Effector CD4-positive, alpha-beta T cell (primary cell): Measurements from ENCODE around the gene KCNQ1OT1.

ENCODE experiments used
- DNase-seq: peaks from one replicate; pipeline ENCODE4 v3.0.0-alpha.2; 2020

Gene KCNQ1OT1

DNA sequence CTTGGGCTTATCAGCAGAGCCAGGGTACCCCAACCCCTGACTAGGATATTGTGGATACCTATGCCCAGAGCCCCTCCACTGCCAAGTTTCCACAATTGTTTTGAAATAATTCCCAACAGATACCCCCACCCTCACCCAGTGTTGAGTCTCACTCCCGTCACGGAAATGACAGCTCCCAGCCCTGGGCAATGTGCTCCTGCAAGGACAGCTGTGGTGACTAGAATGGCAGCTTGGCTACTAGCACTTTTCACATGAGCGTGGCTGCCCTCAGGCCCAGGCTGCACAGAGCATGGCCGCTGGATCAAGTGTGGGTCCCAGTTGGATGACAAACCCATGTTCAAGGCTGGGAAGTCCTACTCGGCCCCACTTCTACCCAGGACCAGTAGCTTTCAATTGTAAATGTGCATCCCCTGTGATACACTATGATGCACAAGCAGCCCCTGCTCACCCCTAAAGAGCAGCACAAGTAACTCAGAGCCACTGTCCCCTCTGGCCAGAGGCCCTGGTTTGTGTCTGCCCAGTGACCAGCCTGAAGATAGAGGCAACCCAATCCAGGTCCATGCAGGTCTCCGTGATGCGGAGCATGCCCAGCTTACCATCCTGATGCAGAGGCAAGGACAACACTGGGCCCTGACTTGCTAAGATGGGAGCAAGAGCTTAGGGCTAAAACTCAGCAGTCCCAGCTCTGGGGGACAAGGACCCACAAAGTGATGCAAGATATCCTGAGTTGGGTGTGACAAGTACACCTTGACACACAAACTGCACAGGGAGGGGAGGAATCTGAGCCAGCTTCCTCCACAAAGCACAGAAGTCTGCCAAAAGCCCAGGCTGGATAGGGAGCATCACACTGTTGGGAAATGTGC lies 13.2 kb downstream of the KCNQ1OT1 start:
- DNase-seq: no peak

DNA sequence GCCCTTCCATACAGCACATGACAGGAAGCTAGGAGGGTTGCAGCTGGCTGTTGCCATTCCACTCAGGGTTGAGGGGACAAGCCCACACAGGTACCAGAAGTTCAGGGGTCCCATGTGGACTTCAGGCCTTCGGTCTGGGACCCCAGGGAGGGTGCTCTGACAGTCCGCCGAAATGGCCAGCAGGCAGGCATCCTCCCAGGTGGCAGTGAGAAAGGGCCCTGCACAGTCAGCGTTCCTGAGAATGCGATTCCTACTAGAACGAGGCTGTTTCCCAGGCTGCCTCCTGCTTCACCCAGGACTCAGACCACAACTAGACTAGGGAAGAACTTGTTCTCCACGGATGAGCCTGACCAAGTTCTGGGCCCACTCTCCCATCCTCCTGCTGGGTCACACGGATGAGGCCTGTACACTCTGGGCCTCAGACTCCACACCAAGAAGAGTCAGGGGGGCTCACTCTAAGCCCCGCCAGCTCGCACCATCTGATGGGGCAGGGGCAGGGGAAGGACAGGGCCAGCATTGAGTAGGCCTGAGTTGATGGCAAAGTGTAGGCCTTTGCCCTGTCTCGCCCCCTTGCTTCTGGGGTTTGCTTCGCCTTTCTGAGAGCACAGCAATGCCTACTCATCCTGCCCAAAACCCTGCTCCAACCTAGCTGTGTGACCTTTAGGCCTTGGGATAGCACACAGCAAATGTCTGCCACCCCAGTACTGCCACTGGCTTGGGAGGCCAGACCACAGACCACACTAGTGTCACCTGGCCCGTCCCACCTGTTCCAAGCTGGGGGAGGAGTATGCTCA lies 14.0 kb downstream of the KCNQ1OT1 start:
- DNase-seq: no peak

DNA sequence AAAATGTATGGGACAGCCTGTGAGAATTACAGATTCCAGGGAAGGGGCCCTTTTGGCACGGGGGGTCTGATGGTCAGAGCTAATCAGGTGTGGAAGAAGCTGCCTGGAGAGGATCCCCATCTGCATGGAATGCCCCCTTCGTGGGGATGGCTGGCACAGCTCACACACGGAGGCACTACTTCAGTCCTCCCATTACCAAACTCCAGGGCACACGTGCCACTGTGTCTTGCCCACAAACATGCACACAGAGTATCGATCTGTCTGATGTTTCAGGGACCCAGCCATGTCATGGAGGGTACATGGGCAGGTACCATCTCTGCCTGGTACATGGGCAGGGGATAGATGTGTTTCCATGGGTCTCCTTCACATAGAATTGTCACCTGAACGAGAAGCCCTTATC lies 14.7 kb downstream of the KCNQ1OT1 start:
- no peak for DNase-seq

DNA sequence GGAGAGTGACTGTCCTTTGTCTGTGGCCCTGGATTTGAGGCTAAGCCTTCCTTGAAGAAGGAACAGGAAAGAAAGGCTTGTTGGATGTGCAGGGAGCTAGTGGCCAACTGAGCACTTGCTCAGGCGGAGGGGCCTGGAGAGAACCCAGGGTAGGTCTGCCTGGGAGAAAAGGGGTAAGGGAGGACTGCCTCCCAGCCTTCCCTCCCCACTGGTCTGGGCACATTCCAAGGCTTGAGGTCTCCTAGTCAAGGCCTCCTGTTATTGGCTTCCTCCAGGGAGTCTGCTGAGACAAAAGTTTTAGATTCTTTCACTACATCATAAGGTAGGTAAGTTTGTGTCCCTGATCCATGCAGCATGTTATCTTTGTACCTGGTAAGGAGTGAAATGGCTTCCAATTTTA lies 15.2 kb downstream of the KCNQ1OT1 start:
- no peak for DNase-seq

DNA sequence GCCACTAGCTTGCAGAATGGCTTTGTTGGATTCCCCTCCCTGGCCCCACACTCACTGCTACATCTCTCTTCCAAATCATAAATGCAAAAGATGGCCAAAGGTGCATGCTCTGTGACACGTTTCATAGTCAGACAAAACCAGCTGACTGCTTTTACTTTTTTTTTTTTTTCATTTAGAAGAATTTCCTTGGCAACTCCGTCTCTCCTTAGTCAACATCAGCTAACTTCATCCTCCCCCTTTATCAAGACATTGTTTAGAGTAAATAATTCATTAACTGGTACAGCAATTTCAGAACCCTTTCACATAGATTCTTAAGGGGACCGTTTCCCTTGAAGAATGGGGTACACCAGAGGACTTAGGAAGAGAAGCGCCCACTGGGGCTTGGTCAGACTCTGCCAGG lies 16.0 kb downstream of the KCNQ1OT1 start:
- no peak for DNase-seq

DNA sequence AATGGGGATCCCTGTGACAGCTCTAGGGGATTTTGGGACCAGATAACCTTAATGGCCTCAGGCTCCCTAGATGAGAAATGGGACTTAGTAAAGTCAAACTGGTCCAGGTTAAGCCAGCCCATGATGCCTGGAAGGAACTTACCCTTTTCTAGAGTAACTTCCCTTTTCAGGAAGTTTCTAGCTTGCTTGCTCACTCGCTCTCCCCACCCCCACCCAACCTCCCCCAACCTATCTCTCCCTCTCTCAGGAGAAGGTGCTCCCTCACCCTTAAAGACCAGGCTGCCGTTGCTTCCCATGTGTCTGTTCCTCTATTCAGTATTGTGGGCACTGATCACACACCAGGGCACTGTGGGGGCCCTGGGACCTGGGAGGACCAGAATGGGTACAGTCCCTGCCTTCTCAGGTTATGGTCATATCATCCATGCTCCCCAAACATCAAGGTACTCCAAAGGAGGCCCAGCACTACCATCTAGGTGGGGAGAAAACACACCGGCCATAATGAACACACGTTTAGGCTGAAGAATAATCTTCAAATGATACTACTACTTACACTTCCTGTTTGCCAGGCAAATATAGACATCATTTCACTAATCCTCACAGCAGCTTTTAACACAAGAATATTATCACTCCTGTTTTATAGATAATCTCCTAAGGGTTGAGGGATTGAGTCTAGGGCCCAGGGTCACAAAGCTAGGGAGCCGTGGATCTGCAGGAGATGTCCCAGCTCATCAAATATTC lies 18.2 kb downstream of the KCNQ1OT1 start:
- DNase-seq: no peak

DNA sequence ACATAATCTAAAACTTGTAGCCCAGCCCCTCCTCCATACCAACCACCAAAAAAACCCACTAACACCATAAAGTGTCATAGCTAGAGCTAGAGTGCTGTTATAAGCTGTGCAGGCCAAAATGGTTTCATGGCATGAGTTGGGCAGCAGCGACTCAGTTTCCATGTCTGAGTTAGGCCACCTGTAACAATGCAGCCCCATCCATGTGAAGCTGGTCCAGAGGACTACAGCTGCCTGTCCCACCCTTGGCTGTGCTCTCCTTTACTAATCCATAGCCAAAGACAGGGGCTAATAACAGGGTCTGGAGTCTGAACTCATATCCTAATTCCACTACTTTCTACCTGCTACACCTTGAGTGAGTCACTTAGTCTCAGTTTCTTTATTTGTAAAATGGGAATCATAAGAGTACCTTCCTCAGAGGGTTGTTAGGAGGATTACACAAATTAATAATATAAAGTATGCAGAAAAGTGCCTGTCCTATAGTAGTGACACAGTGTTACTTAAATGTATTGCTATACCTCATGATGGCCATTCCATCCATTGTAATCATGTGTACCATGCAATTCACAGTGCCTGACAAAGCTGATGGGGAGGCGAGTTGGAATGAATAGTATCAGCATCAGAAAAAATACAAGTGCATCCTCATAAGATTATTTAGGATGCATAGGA lies 20.6 kb downstream of the KCNQ1OT1 start:
- DNase-seq: no peak

DNA sequence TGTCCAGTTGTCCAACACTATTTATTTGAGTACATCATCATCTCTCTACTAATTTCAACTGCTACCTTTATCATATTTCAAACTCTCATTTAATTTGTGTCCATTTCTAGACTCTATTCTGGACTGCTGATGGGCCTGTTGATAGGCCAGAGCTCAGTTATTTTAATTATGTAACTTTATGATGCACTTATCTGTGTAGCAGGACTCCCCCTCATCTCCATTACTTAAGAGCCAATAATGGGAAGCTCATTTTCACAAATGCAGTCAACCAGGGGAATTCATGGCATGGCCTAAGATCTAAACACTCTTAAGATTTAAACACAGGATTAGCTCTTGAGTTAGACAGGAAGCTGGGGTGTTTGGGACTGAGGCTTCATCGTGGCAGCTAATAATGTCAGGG lies 21.4 kb downstream of the KCNQ1OT1 start:
- no peak for DNase-seq

DNA sequence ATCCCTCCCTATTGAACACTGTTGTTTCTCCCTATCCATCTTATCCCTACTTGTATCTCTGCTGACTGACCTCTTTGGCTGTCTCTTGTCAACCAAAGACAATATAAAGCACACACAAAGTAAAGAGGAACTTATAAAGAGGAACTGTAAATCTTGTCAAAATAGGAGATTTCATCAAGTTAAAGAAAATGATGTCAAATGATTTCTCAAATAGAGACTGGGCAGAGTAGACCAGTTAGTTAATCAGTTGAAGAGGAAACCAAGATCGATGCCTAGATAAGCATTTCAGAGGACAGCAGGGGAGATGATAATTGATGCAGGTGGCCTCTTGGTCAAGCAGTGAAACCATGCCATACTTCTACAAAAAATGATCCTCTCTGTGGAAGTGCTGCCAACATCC lies 22.7 kb downstream of the KCNQ1OT1 start:
- DNase-seq: no peak

DNA sequence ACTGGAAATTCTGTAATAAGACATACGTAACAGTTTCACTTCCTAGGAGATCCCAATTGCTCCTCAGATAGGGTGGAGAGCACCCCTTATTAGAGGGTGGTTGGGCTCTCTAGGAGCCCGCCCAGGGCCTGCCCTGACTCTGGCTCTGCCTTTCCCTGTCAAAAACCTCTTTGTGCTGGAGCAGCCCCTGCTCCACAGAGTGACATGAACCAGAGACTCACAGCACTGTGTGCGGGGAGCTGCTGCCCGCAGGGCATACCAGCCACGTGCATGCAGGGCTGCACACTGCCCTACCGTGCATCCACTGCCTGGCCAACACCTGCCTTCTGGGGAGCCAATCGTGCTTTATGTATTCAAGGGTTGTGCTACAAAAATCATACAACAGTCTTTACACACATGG lies 24.3 kb downstream of the KCNQ1OT1 start:
- no peak for DNase-seq

DNA sequence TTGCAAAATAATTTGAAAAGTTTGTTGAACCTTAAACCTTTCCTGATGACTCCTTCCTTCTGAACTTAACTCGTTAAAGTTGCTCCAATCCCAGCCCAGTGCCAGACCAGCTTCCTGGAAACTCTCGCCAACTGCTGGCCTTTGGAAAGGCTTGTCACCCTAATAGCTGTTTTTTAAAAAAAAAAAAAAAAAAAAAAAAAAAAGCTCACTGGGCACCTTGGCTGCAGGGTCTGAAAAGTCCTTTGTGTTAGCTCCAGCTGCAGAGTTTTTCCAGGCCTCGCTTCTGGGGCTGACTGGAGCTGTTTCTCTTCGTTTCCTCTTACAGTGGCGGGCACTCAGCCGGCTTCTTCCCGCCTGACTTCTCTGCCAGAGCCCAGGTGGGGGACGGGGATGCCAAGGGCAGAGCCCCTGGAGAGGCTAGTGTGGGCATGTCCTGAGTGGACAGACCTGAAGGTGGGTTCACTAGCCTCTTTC lies 25.1 kb downstream of the KCNQ1OT1 start:
- DNase-seq: no peak

DNA sequence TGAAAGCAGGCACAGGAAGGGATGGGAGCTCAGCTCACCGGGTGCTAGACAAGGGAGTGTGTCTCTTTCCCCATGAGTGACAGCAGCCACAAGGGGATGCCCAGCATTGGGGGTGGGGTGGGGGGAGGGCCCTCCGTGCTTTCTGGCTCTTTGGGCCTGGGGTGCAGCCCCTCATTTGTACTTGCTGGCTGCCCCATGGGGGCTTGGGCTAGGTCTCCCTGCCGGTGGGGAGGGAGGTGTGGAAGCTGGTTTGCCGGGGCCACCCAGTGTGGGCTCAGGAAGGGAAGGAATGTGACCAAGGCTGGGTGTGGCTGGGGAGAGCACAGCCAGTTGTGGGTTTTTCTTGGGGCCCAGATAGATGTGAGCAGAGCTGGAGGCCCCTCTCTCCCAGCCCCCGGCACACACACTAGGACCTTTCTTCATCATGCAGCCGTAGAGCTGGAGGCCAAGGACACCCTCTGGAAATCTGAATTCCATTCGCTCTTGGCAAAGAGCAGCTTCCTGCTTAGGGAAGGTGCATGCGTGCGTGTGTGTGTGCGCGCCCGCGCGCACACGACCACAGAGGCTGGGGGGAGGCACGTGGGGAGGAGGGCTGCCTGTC lies 25.8 kb downstream of the KCNQ1OT1 start:
- DNase-seq: no peak

DNA sequence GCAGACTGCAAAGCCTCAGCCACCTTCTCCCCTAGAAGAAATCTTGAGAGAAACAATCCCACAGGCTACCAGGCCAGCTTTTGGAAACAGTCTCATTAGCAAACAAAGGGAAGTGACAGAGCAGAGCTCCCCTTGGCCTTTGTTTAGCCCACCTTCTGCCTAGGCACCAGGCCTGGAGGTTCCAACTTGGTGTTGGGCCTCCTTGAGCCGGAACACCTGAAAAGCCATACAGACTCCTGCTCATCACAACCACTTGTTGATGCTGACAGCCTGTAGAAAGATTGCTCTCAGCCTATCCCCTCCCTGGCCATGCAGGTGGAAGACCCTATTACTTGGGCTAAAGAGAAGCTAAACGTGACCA lies 26.6 kb downstream of the KCNQ1OT1 start:
- DNase-seq: no peak

DNA sequence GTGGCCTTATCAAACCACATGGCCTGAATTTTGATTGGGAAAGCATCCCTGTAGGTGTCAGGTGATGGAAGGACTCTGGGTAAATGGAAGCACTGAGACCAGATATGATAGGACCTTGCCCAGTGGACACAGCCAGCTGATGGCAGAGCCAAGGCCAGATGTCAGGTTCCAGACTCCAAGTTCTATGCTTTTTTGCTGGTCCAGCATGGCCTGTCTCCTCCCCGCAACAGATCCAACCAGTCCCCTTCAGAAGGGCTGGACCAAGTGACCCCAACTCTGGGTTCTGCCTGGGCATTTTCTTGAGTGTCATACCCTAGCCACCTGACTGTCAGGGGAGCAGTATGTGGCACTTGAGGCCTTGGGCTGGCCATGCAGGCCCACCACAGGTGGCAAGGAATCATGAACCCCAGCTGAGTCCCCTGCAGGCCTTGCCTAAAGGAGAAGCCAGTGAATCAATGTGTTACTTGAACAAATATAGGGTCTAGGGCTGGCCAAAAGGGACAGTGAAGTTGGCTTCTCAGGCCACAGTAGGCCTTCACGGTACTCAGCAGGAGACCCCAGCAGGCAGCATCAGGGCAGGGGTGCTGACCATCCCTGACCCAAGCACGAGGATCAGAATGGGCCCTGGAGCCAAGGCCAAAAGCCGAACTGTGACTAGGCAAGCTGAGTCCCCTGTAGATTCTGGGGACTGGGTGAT lies 27.1 kb downstream of the KCNQ1OT1 start:
- no peak for DNase-seq

DNA sequence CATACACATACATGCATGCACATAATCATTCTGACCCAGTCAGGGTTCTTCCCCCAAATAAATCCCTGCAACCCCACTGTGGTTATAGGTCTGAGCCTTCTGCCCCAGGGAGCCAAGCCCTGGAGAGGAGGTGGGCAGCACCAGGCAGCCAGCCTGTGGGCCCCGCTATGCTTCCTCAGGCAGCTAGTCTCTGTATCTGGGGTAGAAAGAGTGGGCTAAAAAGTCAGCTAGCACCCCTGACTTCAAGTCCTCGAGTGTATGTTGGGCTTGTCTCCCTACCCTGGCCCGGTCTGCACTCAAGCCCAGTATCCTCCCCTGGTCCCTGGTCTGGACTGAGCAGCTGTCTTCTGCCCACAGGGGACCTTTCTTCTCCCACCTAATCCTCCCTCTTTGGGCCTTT lies 28.0 kb downstream of the KCNQ1OT1 start:
- DNase-seq: no peak

DNA sequence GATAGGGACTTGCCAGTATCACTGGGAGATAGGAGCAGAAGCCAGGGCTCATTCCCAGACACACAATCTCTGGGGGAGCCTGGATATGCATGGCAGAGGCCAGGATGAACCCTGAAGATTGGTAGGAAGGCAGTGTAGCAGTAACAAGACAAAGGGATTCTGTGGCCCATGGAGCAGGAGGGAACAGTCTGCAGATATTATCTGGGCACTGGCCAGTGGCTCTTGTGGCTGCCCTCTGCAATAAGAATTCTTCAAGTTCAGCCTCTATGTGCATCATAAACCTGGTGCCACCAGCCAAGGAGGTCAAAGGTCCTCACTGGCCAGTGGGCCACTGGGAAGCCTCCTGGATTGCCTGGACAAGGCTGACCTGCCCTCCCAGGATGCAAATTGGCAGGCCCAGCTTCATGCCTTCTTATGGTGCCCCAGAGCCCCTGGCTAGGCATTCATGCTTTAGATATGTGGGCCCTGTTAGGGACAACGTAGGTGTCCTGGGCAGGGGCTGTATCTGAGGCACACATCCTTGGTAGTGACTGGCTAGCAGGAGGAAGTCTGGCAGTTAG lies 29.2 kb downstream of the KCNQ1OT1 start:
- DNase-seq: no peak

DNA sequence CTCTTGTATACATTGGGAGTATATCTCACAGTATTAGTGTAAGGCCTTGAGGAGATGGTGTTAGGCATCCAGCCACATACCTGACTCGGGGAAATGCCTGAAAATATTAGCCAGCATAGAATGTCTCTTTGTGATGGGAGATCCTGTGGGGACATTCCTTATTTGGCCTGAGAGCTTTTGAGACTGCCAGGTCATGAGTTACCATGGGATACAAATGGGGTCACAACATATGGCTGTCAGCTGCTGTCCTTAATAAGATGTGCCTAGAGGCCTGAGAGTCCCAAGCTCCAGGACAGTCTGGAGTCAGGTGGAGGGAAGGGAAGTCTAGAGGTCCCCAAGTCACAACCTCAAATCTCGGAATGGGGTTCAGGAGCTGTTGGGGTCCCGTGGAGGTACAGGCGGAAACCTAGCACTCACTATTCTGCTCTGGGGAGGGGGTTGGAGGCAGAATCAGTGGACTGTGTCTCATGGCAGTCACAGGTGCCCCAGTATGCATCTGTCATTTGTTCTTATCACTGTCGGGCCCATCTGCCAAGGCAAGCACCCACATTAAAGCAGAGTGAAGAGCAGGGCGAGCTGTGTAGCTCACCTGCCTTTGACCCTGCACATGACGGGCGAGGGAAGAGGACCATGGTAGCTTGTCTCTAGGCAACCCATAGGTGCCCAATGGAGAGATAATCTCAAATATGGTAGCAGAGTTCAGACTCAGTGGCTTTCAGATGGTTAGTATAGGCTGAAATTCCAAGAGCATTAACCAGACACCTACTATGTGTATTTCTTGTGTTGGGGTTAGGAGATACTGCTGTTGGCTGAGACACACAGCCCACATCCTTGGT lies 29.9 kb downstream of the KCNQ1OT1 start:
- DNase-seq: no peak

DNA sequence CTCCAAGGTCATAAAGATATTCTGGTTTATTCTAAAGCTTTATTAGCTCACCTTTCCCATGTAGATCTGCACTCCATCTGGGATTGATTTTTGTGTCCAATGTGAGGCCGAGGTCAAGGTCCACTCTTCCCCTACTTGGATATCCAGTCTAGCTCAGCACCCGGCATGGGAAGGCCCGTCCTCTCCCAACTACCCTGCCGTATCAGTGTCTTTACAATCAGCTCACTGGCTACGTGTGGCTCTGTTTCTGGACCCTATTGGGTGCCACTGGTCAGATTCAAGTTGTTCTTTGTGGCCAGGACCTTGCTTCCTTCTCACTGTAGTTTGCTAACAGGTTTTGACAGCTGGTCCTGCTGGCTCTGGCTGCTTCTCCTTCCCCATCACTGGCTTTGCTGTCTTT lies 30.9 kb downstream of the KCNQ1OT1 start:
- no peak for DNase-seq

DNA sequence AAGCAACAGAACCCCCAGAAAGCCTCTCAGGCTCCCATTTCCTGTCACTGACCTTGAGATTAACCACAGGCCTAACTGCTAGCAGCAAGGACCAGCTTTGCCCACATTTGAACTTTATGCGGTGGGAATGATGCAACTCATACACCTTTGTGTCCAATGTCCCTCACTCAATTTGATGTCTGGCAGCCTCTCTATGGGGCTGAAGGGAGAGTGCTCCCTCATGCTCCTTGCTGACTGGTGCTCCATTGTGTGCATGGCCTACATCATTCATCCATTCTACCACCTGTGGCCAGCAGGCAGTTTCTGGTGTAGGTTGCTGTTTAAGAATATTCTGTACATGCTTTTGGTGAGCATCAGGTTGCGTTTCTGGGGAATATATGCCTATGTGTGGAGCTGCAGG lies 31.9 kb downstream of the KCNQ1OT1 start:
- no peak for DNase-seq

DNA sequence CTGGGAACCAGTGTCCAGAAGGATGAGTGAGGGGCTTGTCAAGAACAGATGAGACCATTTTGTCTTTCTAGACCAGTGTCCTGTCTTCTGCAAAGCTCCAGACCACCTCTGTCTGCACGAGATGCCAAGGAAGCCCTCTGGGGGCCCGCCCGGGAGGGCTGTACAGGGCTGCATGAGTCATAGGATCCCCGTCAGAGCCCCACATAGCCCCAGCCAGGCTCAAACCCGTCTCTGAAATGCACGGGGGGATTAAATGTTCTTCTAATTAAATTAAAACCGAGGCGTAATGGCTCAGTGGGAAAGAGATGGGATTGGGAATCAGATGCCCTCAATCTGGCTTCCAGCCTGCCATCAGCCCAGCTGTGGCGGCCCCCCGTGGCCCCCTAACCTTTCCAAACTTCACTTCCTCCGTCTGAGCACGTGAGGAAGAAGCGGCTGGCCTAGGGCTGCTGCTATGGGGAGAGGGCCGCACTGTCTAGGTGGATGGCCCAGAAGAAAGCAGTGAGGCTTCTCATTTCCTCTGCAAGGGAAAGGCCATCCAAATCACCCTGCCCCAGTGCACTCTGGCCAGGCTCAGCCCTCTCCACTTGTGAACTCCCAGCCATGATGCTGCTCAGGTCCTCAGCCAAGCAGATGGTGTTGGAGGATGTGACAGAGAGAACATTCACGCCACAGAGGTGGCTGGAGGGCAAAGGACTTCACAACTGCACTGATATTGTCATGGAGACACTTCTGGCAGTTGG lies 32.8 kb downstream of the KCNQ1OT1 start:
- no peak for DNase-seq
